ENCODE results near the gene RIC3.
A peak's percentile ranks its signal among the peaks of the same experiment; 100 is the strongest.

DNA sequence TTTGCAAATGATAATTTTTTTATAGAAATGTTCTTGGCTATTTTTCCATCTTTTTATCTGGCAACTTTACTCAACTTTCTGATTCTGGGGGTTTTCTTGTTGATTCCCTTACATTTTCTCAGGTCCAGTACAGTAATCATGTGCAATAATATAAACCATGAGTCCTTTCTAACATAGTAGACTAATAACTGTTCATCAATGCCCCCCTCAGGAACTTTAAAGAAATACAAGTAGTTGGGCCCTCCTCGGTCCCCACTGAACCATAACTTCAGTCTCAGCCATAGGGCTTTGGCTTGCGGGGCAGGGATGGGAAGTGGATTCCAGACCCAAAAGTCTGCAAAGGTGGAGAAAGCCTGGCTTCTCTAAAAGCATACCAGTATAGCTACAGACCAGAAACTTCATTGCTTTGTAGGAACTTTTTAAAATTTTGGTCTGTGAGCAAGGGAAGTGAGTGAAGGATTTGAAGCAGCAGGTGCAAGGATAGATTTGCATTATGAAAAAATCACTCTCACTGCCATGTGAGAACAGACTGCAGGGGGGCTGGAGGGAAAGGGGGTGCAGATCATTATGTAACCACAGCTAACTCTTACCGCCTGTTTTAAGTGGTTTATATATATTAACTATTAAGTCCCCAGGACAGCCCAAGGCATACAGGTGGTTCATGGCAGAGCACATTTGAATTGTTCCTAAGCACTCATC lies 98.3 kb downstream of the RIC3 start:
- TF ChIP-seq, protein P1, sequence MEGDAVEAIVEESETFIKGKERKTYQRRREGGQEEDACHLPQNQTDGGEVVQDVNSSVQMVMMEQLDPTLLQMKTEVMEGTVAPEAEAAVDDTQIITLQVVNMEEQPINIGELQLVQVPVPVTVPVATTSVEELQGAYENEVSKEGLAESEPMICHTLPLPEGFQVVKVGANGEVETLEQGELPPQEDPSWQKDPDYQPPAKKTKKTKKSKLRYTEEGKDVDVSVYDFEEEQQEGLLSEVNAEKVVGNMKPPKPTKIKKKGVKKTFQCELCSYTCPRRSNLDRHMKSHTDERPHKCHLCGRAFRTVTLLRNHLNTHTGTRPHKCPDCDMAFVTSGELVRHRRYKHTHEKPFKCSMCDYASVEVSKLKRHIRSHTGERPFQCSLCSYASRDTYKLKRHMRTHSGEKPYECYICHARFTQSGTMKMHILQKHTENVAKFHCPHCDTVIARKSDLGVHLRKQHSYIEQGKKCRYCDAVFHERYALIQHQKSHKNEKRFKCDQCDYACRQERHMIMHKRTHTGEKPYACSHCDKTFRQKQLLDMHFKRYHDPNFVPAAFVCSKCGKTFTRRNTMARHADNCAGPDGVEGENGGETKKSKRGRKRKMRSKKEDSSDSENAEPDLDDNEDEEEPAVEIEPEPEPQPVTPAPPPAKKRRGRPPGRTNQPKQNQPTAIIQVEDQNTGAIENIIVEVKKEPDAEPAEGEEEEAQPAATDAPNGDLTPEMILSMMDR (IDR thresholded peaks at IDR 0.05; ENCODE audit: low read depth, low read length, poor library complexity, severe bottlenecking), result peak; percentile 52
- no peak for TF ChIP-seq EZH2phosphoT487 (IDR thresholded peaks at IDR 0.05; ENCODE audit: borderline replicate concordance, low read length)

Measured in DOHH2 (cell line).